ENCODE results near the gene BEX3.

DNA sequence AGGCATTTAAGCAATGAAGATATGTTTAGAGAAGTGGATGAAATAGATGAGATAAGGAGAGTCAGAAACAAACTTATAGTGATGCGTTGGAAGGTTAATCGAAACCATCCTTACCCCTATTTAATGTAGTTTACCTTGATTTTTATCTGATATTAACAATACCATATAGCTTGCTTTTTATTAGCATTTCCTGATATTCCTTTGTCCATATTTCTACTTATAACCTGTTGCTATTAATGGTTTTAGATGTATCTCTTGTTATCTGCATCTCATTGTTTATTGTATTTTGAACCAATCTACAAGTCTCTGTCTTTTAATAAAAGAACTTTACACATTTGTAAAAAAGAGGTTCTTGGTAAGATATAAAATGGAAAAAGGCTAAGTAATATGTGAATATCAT, 18.5 kb upstream of the BEX3 start:
- TF ChIP-seq GATA3 (IDR thresholded peaks at IDR 0.05; ENCODE audit: low read depth, low read length) (no peak), GATA2 (IDR thresholded peaks at IDR 0.05; ENCODE audit: low read depth, low read length) (no peak)
